ENCODE results near the gene ACOX2. TPM values are rescaled to one million over a fixed set of nuclear protein-coding genes. Genes with fewer than 3 reads are reported as not detected.
A peak's percentile ranks its signal among the peaks of the same experiment; 100 is the strongest.

ACOX2 gene
- total RNA-seq, 1 experiment from 2014 or later = 3.0 TPM

DNA sequence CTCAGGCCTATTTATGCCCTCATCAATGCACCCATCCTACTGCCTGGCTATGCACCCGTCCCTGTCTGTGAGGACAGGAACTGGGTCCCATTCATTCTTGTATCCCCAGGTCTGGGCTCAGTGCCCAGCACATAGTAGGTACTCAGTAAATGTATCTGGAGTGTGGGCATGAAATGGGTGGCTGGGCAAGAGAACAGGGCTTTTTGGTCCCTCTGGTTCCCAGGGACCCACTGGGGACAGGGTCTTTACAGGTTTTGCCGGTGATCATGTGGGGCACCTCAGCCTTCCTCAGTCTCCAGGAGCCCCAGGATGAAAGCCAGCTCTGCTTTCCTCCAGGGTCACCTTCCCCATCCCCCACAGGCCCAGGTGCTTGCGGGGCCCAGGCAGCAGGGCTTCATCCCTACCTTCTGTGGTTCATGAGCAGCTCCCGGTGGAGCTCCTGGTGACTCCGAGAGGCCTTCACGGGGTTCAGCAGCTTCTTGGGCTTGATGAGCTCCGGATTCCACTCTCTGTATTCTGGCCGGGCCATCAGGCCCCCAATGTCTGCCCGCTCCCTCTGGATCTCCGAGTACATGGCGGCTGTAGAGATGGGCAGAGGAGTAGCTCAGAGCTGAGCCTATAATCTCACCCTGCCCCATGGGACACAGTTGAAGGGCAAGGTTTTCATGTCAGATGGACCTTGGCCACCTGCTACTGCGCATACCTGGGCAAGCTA is 32.5 kb upstream of the ACOX2 start:
- DNase-seq (ENCODE audit: low read depth, low spot score) = no peak
- in situ Hi-C loops (cut with HindIII; ENCODE audit: low pct_unique_long_range_greater_than_20kb, low sequenced_read_pairs) = no loop called here

GRCh38 chr3:58568572-58569286 is 31.7 kb upstream of the ACOX2 start:
- peak; percentile 74 for DNase-seq (ENCODE audit: low read depth, low spot score)
- in situ Hi-C loops (cut with HindIII; ENCODE audit: low pct_unique_long_range_greater_than_20kb, low sequenced_read_pairs) = no loop called here

DNA sequence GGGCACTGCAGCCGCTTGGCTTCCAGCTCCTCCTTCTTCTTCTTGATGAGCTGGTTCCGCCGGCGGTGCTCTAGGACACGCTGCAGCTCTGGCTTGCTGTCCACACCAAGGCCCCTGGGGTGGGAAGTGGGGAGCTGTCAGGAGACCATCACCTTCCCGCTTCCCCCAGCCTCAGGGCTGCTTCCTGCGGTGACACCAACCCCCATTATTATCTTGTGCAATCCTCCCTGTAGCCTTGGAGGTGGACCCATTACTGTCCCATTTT is 30.2 kb upstream of the ACOX2 start:
- DNase-seq (ENCODE audit: low read depth, low spot score) = no peak
- in situ Hi-C loops (cut with HindIII; ENCODE audit: low pct_unique_long_range_greater_than_20kb, low sequenced_read_pairs) = no loop called here

DNA sequence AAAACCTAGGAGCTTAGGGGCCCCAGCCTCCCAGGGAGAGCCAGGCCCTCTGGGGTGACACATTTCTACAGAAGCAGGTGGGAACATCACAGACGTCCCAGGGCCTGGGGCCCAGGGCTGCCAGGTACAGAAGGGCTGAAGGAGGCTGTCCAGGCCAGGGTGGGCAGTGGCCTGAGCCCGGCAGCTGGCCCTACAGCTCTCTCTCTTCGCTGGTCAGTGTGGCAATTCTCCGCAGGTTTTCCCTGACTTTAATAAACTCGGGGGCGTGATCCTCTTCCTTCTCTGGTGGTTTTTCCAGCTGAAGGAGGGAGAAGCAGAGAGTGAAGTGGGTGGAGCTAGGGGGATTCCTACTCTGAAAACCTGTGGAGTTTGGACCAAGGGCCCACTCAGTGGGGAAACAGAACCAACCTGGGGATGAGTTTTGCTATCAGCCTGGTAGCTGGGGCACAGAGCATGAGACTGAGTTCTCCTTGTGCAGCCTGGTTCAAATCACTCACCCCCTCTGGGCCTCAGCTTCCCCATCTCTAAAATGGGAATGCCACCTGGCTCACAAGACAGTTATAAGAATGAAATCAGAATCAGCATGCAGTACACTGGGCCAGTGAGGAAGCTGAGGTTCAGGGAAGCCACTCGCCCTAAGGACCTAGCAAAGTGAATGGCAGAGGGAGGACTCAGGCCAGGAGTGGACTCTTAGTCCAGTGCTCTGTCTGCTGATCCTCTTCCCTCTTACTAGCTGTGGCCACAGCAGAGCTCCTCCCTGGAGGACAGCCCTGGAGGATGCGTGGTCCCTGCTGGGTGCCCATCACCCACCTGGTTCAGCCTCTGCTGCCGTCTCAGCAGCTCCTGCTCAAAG is 29.6 kb upstream of the ACOX2 start:
- no peak for DNase-seq (ENCODE audit: low read depth, low spot score)
- in situ Hi-C loops (cut with HindIII; ENCODE audit: low pct_unique_long_range_greater_than_20kb, low sequenced_read_pairs) = no loop called here

DNA sequence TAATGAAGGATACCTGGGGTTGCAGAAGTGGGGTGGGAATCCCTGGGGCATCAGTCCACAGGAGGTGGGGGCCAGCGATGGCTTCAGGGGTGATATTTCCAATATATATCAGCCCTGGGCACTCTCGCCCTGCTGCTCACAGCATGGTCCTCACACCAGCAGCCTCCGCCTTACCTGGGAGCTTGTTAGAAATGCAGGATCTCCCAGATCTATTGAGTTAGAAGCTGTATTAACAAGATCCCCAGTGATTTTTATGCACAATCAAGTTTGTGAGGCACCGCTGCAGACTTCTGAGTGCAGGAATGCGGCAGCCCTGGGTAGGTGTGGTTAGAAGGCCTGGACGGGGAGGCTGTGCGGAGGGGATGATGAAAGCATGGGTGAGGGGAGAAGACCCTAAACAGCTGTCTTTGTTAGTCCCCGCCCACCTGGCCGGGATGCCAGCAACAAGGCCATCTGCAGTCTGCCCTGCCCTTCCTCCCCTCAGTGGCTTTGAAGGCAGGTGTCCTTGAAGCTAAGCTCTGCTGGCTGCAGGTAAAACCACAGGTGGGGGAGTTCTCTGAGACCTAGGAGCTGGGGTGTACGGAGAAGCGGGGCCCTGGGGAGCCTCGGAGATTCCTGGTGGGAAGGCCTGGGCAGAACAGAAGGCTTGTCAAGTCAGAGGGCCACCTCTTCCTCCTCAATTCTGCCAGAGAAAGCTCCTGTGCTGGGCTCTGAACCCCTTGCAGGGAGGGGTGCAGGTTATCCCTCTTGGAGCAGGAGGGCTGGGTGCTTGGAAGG is 28.8 kb upstream of the ACOX2 start:
- no peak for DNase-seq (ENCODE audit: low read depth, low spot score)
- in situ Hi-C loops (cut with HindIII; ENCODE audit: low pct_unique_long_range_greater_than_20kb, low sequenced_read_pairs) = no loop called here

DNA sequence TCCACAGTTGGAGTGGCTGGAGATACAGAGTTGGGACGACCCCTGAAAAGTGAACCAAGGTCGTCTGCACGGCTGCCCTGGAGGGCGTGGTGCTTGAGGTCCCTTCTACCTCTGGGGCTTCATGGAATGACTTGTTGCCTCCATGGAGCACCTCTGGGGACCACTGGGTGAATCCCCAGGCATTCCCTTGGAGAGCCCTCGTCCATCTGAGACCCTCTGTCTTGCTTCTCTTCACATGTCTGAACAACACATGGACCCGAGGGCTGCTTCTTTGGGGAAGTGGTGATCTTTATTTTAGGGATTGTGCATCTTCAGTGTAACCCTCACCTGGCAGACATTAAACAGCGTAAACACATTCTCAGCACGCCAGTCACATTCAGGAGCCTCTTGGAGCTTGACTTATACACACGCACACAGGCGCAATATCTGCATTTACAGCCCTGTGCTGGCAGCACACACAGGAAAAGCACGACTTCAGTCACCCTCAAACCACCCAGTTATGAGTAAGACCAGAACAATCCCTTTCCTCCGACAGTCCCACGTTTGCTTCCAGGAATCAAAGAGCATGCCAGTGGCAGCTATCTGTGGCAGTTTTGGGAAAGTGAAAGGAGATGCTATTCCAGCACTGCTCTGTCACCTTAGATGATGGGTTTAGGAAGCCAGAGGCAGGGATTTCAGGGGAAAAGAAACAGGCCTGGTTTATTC is 27.6 kb upstream of the ACOX2 start:
- in situ Hi-C loops (cut with HindIII; ENCODE audit: low pct_unique_long_range_greater_than_20kb, low sequenced_read_pairs) = no loop called here

DNA sequence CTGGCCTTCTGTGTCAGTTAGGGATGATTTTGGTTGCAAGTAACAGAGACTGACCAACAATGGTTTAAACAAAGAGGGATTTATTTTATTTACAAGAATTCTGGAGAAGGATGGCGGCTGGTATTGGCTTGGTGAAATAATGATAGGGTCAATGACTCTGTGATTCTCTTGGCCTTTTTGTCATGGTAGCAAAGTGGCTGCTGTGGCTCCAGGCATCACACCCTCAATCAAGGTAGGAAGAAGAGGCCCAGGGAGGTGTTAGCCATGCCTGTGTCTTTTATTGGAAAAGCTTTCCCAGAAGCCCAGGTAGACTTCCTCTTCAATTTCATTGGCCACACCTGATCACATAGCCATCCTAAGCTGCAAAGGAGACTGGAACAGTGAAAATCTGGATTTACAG is 27.1 kb upstream of the ACOX2 start:
- no peak for DNase-seq (ENCODE audit: low read depth, low spot score)
- in situ Hi-C loops (cut with HindIII; ENCODE audit: low pct_unique_long_range_greater_than_20kb, low sequenced_read_pairs) = no loop called here

More for the DNA sequence above, 27.6 kb upstream of the ACOX2 start:
- no peak for DNase-seq (ENCODE audit: low read depth, low spot score)

DNA sequence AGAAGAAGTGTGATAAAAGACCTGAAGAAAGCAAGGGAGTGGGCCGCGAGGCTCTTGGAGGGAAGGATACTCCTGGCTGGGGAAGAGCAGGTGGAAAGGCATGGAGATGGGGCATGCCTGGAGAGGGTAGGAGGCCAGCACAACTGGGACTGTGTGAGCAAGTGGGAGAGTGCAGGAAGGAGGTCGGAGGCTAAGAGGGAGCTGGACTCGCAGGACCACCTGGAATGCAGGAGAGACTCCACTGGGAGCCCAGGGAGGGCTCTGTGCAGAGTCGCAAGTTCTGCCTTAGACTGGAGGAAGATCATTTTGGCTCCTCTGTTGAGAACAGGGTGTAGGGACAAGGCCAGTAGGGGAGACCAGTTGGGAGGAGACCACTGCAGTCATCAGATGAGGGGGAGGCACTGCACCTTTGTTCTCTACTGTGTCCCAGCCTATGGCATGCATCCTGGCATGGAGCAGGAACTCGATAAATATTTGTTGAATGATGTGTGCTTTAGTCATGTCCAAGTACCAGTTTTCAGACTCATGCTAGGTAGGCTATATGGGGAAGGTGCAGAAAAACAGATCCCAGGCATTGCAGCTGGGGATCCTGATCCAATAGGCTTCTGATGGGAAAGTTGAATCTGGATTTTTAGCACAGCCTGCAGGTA is 26.5 kb upstream of the ACOX2 start:
- DNase-seq (ENCODE audit: low read depth, low spot score) = no peak
- in situ Hi-C loops (cut with HindIII; ENCODE audit: low pct_unique_long_range_greater_than_20kb, low sequenced_read_pairs) = no loop called here

DNA sequence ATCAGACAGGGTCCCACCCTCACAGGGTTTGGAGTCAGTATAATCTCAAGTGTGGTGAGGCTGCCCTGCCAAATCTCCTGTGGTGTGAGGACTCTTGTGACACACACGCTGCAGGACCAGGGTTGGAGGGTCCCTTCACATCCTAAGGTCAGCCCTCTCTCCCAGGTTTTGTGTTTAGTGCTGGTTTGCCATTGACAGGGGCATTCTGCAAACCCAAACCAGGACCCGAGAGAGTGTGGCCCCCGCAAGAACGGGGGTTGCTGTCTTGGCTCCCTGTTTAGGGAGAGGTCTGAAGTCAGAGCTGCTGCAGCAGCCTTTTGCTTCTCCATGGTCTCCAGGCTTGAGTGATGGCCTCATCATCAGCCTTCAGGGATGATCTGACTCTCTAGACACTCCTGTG is 25.5 kb upstream of the ACOX2 start:
- no peak for DNase-seq (ENCODE audit: low read depth, low spot score)
- in situ Hi-C loops (cut with HindIII; ENCODE audit: low pct_unique_long_range_greater_than_20kb, low sequenced_read_pairs) = no loop called here

GRCh38 chr3:58560771-58561311 is 23.9 kb upstream of the ACOX2 start:
- in situ Hi-C loops (cut with HindIII; ENCODE audit: low pct_unique_long_range_greater_than_20kb, low sequenced_read_pairs) = no loop called here
- DNase-seq (ENCODE audit: low read depth, low spot score) = peak; percentile 56

DNA sequence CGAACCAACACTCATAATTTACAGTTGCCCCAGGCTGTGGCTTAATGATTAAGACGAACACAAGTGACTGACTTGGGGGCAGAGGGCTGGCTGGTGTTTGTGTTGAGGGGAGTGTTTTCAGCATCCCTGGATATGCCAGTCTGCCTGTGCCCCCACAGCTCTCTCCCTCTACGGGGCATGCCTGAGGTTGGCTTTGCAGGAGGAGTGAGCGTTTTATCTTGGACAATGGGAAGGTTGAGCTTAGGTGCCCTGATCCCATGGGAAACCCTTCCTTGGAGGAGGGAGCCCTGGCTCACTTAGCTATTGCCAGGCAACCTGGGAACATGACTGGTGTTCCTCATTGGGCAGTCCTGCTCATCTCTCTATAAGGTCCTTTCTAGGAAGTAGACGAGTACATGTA is 22.6 kb upstream of the ACOX2 start:
- DNase-seq (ENCODE audit: low read depth, low spot score) = no peak
- in situ Hi-C loops (cut with HindIII; ENCODE audit: low pct_unique_long_range_greater_than_20kb, low sequenced_read_pairs) = no loop called here

- DNase-seq (ENCODE audit: low read depth, low spot score) = no peak
- in situ Hi-C loops (cut with HindIII; ENCODE audit: low pct_unique_long_range_greater_than_20kb, low sequenced_read_pairs) = no loop called here
Measured at GRCh38 chr3:58557491-58557890, 20.5 kb upstream of the ACOX2 start.

GRCh38 chr3:58556761-58557221 is 19.8 kb upstream of the ACOX2 start:
- in situ Hi-C loops (cut with HindIII; ENCODE audit: low pct_unique_long_range_greater_than_20kb, low sequenced_read_pairs) = no loop called here
- DNase-seq (ENCODE audit: low read depth, low spot score) = no peak

DNA sequence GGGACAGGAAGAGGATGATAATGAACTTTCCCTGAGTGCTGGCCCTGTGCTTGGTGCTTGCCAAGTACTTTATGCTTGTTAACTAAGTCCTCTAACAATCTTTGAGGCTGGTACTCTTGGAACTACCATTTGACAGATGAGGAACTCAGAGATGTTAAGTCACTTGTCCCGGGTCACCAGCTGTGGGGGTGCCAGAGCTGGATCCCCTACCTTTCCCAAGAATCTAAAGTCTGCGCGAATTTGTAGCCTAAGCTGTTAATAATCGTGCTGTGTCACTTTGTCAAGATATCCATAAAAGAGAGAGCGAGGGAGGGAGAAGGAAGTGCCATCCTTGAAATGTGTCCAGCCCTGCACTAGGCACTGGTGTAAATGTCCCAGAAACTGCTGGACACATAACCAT is 19.0 kb upstream of the ACOX2 start:
- in situ Hi-C loops (cut with HindIII; ENCODE audit: low pct_unique_long_range_greater_than_20kb, low sequenced_read_pairs) = no loop called here
- no peak for DNase-seq (ENCODE audit: low read depth, low spot score)

DNA sequence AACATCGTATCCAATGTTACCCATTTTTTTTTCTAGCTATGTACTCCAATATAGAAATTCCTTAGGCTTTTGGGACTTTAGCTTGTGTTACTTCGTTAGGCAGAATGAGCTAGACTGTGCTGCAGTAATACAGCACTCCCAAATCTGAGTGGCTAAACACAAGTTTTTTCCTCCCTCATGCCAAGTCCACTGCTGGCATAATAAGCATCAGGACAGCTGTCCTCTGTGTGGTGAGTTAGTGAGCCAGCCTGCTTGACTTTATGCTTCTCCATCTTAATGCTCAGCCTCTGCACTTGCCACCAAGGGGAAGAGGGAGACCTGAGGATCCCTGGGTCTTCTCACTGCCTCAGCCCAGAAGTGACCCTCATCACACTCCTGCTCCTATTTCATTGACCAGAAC is 18.2 kb upstream of the ACOX2 start:
- DNase-seq (ENCODE audit: low read depth, low spot score) = no peak
- in situ Hi-C loops (cut with HindIII; ENCODE audit: low pct_unique_long_range_greater_than_20kb, low sequenced_read_pairs) = no loop called here

GRCh38 chr3:58553003-58553402 is 16.0 kb upstream of the ACOX2 start:
- no peak for DNase-seq (ENCODE audit: low read depth, low spot score)
- in situ Hi-C loops (cut with HindIII; ENCODE audit: low pct_unique_long_range_greater_than_20kb, low sequenced_read_pairs) = no loop called here

All from SK-MEL-5 (cell line).